GM12864 (cell line): ENCODE measurements around the gene NDST3.
A peak's percentile ranks its signal among the peaks of the same experiment; 100 is the strongest.

ENCODE experiments used
- DNase-seq: peaks from one replicate; pipeline ENCODE4 v3.0.0-alpha.2; 2011; ENCODE audit warnings: low read depth
- H3K4me3 ChIP-seq: 2 replicates; pipeline ENCODE4 v1.5.1; 2011; ENCODE audit warnings: mild to moderate bottlenecking, low read depth, low read length, control low read depth
- TF ChIP-seq, protein P1 (sequence below): IDR thresholded peaks from 2 replicates; pipeline ENCODE4 v1.5.1; 2011; ENCODE audit warnings: low read depth, mild to moderate bottlenecking, moderate library complexity, low read length, control low read depth, inconsistent platforms; ENCODE audit errors: missing control alignments

The NDST3 gene

DNA sequence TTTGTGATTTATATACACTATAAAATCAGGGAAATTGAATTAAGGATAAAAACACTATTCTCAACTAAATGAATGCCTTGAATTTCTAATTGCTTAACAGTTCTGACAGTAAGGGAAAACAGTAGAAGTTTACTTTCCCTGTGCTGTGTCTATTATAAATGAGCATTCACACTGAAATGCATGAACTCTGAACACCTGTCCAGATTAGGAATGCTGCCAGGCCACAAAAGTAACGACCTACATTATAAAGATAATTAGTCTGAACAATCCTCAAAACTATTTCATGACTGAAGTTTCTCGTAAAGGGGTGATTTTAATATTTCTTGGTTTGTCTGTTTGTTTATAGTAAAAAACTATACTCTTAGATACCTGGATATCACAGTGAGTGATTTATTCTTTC is 2.0 kb downstream of the NDST3 start:
- DNase-seq = no peak
- H3K4me3 ChIP-seq = no peak overlapping the region

DNA sequence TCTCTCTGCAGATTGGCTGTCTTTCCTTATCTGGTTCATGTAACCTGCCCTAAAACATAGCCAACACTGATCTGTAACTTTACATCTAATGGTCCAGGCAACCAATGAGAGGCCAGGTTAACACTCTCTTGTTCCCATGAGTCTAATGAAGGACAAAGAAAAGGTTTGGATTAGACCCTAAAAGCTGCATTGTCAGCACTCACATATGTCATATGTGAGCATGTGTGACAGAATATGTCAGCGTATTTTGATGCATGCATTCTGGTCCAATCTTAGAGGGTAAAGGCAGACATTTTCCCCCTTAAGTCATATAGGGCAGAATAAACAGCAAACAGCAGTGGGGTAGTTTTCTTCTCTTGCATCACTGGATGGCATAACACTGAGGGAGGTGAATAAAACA is 3.7 kb downstream of the NDST3 start:
- no peak for DNase-seq
- TF ChIP-seq, protein P1, sequence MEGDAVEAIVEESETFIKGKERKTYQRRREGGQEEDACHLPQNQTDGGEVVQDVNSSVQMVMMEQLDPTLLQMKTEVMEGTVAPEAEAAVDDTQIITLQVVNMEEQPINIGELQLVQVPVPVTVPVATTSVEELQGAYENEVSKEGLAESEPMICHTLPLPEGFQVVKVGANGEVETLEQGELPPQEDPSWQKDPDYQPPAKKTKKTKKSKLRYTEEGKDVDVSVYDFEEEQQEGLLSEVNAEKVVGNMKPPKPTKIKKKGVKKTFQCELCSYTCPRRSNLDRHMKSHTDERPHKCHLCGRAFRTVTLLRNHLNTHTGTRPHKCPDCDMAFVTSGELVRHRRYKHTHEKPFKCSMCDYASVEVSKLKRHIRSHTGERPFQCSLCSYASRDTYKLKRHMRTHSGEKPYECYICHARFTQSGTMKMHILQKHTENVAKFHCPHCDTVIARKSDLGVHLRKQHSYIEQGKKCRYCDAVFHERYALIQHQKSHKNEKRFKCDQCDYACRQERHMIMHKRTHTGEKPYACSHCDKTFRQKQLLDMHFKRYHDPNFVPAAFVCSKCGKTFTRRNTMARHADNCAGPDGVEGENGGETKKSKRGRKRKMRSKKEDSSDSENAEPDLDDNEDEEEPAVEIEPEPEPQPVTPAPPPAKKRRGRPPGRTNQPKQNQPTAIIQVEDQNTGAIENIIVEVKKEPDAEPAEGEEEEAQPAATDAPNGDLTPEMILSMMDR = no peak
- H3K4me3 ChIP-seq = no peak overlapping the region

More for the DNA sequence above, 2.0 kb downstream of the NDST3 start:
- TF ChIP-seq, protein P1 = no peak

DNA sequence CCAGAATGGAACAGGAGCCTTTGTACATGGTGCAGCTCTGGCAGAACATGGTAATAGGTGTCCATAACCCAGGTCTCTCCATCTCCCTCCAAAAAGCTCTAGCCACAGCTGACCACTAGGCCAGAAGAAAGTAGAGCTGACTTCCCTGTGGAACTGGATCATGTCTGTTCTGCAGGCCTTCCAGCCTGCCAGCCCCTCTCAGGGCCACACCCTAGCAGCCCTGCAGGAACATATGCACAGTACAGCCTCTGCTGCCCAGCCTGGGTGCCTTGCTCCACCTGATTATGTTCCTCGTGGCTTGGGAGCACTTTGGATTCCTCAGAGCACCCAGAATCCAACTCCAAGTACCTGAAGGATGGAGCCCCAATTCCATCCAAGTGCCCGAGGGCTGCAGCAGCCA is 12.0 kb downstream of the NDST3 start:
- DNase-seq = no peak
- no peak overlapping the region for H3K4me3 ChIP-seq
- TF ChIP-seq, protein P1 = no peak

DNA sequence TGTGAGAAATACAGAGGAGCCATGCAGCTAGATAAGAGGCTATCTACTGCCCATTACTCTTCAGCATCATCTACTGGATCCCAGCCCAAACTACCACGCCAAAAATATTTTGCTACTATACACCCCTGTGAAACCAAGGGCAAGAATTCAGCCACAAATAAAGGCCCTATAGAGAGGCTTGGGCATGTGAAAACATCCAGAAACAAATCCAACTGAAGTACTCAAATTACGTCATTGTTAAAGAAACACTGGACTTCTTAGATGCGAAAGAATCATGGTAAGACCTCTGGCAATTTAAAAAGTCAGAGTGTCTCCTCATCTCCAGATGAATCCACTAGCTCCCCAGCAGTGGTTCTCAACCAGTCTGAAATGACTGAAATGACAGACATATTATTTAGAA is 12.8 kb downstream of the NDST3 start:
- no peak for DNase-seq
- no peak overlapping the region for H3K4me3 ChIP-seq
- TF ChIP-seq, protein P1 = no peak

DNA sequence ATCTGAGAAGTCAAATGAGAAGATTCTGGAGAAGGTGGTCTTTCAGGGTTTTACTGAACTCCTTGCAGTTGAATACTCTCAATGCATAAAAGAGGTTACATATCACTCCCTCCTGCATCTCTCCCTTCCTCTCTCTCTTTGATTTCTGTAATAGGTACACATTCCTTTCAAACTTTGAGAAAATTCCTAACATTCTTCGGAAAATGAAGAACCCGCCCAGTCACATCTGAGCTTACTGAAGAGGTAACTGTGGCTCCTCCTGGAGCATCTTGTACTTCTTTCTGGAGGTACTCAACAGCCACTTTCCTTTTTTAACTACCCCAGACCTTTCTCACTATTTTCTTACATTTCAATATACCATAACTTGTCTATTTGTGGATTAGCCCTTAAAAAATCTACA is 24.7 kb downstream of the NDST3 start:
- TF ChIP-seq, protein P1 = no peak
- no peak for DNase-seq
- H3K4me3 ChIP-seq = no peak overlapping the region

DNA sequence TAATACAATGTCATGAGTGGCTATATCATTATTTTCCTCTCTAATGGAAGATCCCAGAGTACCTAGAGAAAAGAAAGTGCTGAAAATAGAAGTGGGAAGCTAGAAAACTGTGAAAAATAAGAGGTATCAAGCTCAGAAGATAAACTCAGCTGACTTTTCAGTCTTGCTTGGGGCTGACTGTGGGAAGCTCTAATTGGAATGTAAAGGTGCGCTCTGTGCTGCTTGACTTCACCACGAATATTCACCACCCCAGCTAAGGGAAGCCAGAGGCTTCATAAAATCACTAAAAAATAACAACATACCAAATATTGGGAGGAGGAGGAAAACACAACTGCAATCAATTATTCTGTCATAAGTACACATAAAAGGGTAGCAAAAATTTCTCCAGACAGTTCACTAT is 25.1 kb downstream of the NDST3 start:
- no peak for DNase-seq
- TF ChIP-seq, protein P1 = no peak
- H3K4me3 ChIP-seq = no peak overlapping the region

DNA sequence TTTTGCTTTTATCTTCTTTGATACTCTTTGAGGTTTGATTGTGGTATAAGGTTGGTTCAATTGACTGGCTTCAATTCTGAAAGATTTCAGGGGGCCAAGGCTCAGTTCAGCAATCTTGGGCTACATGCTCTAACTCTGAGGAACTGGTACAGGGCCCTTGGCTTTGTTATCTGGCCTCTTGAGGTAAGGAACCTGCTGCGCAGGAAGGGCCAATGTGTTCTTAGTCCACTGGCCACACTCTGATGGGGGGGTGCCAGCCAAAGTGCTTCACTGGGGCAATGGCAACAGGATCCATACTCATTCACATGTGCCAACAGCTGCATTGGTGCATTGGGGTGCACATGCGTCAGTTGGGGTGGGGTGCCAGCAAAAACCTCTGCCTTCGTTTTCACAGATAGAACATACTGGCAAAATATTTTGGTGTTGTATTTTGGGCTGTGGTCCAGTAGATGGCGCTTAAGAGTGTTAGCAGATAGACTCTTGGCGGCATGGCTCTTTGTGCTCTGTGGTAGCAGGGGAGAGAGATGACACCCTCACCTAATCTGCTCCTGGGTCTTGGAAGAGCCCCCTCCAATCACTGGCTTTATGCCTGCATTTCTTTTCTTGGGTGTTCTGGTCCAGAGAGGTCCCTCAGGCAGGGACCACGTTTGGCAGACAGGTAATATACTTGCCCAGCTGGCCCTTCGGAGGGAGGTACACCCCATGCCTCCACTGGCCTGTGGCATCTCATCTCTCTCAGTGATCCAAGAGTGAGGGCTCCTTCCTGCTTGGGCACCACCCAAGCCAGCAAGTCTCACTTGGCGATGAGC is 42.9 kb downstream of the NDST3 start:
- no peak overlapping the region for H3K4me3 ChIP-seq
- peak; percentile 7 for DNase-seq
- TF ChIP-seq, protein P1 = peak; percentile 72
